Esophagus squamous epithelium (tissue), 4 donors: ENCODE measurements around the gene GTF2F1.

Experiments
- CTCF ChIP-seq, 6 experiments: fragments of 450-650 bp in 4 of 6; fragments of 200-600 bp in 2 of 6; sonication (generic) in 2 of 6; IDR thresholded peaks; one replicate each; pipeline ENCODE4 v1.5.1; 2016 to 2019; ENCODE audit warnings: antibody characterized with exemption in 6 of 6, mild to moderate bottlenecking in 4 of 6, moderate library complexity in 4 of 6
- POLR2A ChIP-seq, 4 donors: fragments of 450-650 bp; IDR thresholded peaks; one replicate each; pipeline ENCODE4 v1.6.1; 2017; ENCODE audit warnings: antibody characterized with exemption in 4 of 4, mild to moderate bottlenecking in 4 of 4, moderate library complexity in 3 of 4

GRCh38 chr19:6418562-6418932, 25.6 kb upstream of the GTF2F1 start:
- TF ChIP-seq CTCF (IDR thresholded peaks at IDR 0.05) (no peak), POLR2A (IDR thresholded peaks at IDR 0.05) (no peak)
